Activated T-cell treated with anti-CD3 and anti-CD28 coated beads for 24 hours (primary cell): ENCODE results near the gene CRIM1.

Experiments
- DNase-seq: peaks from one replicate; pipeline ENCODE4 v3.0.0-alpha.2; 2020; ENCODE audit warnings: low read depth

The CRIM1 gene

GRCh38 chr2:36423619-36424120, 68.1 kb downstream of the CRIM1 start:
- DNase-seq: no peak

- DNase-seq: no peak
Measured at GRCh38 chr2:36425608-36426355, 70.2 kb downstream of the CRIM1 start.

GRCh38 chr2:36427790-36428243, 72.2 kb downstream of the CRIM1 start:
- DNase-seq: no peak

GRCh38 chr2:36430549-36430948, 75.0 kb downstream of the CRIM1 start:
- DNase-seq: no peak

GRCh38 chr2:36432479-36432878, 76.9 kb downstream of the CRIM1 start:
- DNase-seq: no peak

- no peak for DNase-seq
Measured at GRCh38 chr2:36433311-36434217, 78.0 kb downstream of the CRIM1 start.

- DNase-seq: no peak
Measured at GRCh38 chr2:36438449-36438977, 82.9 kb downstream of the CRIM1 start.

- no peak for DNase-seq
Measured at GRCh38 chr2:36439084-36439483, 83.5 kb downstream of the CRIM1 start.

- DNase-seq: no peak
Measured at GRCh38 chr2:36441065-36441625, 85.6 kb downstream of the CRIM1 start.

- DNase-seq: no peak
Measured at GRCh38 chr2:36441816-36442215, 86.2 kb downstream of the CRIM1 start.

- no peak for DNase-seq
Measured at GRCh38 chr2:36444216-36444936, 88.8 kb downstream of the CRIM1 start.

GRCh38 chr2:36445185-36445866, 89.7 kb downstream of the CRIM1 start:
- DNase-seq: no peak

- no peak for DNase-seq
Measured at GRCh38 chr2:36446294-36446693, 90.7 kb downstream of the CRIM1 start.

- DNase-seq: no peak
Measured at GRCh38 chr2:36449213-36449612, 93.6 kb downstream of the CRIM1 start.

GRCh38 chr2:36449943-36450392, 94.4 kb downstream of the CRIM1 start:
- DNase-seq: no peak

- DNase-seq: no peak
Measured at GRCh38 chr2:36450466-36451196, 95.1 kb downstream of the CRIM1 start.

- DNase-seq: no peak
Measured at GRCh38 chr2:36451512-36451911, 95.9 kb downstream of the CRIM1 start.

- no peak for DNase-seq
Measured at GRCh38 chr2:36452260-36452659, 96.7 kb downstream of the CRIM1 start.

GRCh38 chr2:36453652-36454051, 98.1 kb downstream of the CRIM1 start:
- DNase-seq: no peak

- no peak for DNase-seq
Measured at GRCh38 chr2:36455011-36455410, 99.4 kb downstream of the CRIM1 start.
